NB4 (cell line): ENCODE data around the gene BTBD19.

Source experiments
- CTCF ChIP-seq: IDR thresholded peaks from one replicate; pipeline ENCODE4 v1.5.1; 2012; ENCODE audit warnings: low read depth, low read length
- POLR2A ChIP-seq: IDR thresholded peaks from 2 replicates; pipeline ENCODE4 v1.6.1; 2011; ENCODE audit warnings: mild to moderate bottlenecking; ENCODE audit not compliant: insufficient read length; ENCODE audit errors: extremely low read depth

GRCh38 chr1:44827197-44828002 is 19.1 kb downstream of the BTBD19 start:
- TF ChIP-seq POLR2A (no peak), CTCF (no peak)
